ENCODE data around the gene ZDHHC14.

ZDHHC14 gene

GRCh38 chr6:157368359-157369049 lies 12.5 kb upstream of the ZDHHC14 start:
- no peak overlapping the region for H3K4me3 ChIP-seq (ENCODE audit: control insufficient read depth, low read depth, low read length)
- TF ChIP-seq CTCF (IDR thresholded peaks at IDR 0.05; ENCODE audit: control insufficient read depth, insufficient read depth, low read depth, low read length, missing control alignments), result no peak
- DNase-seq (ENCODE audit: low read depth), result no peak

GRCh38 chr6:157370755-157371154 lies 10.2 kb upstream of the ZDHHC14 start:
- TF ChIP-seq CTCF (IDR thresholded peaks at IDR 0.05; ENCODE audit: control insufficient read depth, insufficient read depth, low read depth, low read length, missing control alignments), result no peak
- DNase-seq (ENCODE audit: low read depth), result no peak
- H3K4me3 ChIP-seq (ENCODE audit: control insufficient read depth, low read depth, low read length), result no peak overlapping the region

GRCh38 chr6:157372501-157373280 lies 8.3 kb upstream of the ZDHHC14 start:
- H3K4me3 ChIP-seq (ENCODE audit: control insufficient read depth, low read depth, low read length), result no peak overlapping the region
- DNase-seq (ENCODE audit: low read depth), result no peak
- TF ChIP-seq CTCF (IDR thresholded peaks at IDR 0.05; ENCODE audit: control insufficient read depth, insufficient read depth, low read depth, low read length, missing control alignments), result no peak

GRCh38 chr6:157374889-157375443 lies 6.0 kb upstream of the ZDHHC14 start:
- TF ChIP-seq CTCF (IDR thresholded peaks at IDR 0.05; ENCODE audit: control insufficient read depth, insufficient read depth, low read depth, low read length, missing control alignments), result no peak
- H3K4me3 ChIP-seq (ENCODE audit: control insufficient read depth, low read depth, low read length), result no peak overlapping the region
- DNase-seq (ENCODE audit: low read depth), result no peak

- no peak overlapping the region for H3K4me3 ChIP-seq (ENCODE audit: control insufficient read depth, low read depth, low read length)
- TF ChIP-seq CTCF (IDR thresholded peaks at IDR 0.05; ENCODE audit: control insufficient read depth, insufficient read depth, low read depth, low read length, missing control alignments), result no peak
- DNase-seq (ENCODE audit: low read depth), result no peak
Observed at GRCh38 chr6:157376241-157376640, 4.7 kb upstream of the ZDHHC14 start.

- no peak for TF ChIP-seq CTCF (IDR thresholded peaks at IDR 0.05; ENCODE audit: control insufficient read depth, insufficient read depth, low read depth, low read length, missing control alignments)
- DNase-seq (ENCODE audit: low read depth), result peak; percentile 31
- no peak overlapping the region for H3K4me3 ChIP-seq (ENCODE audit: control insufficient read depth, low read depth, low read length)
Observed at GRCh38 chr6:157376706-157377230, 4.2 kb upstream of the ZDHHC14 start.
